Colon (tissue), 2 donors: ENCODE measurements around the gene AMN1.
A peak's percentile ranks its signal among the peaks of the same experiment; 100 is the strongest.
"Not testable (repeated sequence)": the region's sequence is repeated elsewhere in the genome, so short reads cannot be mapped to it uniquely, and the experiment has no call there.

ENCODE experiments used
- FAIRE-seq: peaks from 2 replicates; lab custom pipeline; 2012; peaks lifted over from hg19 to GRCh38; lab: Jason Lieb, UNC
- donor health status: control.
- donor health status: control.

The AMN1 gene

GRCh38 chr12:31682136-31682962 lies 46.5 kb downstream of the AMN1 start:
- no peak for FAIRE-seq

- FAIRE-seq: no peak
Measured at GRCh38 chr12:31672521-31672920, 56.3 kb downstream of the AMN1 start.

GRCh38 chr12:31669582-31669981 lies 59.2 kb downstream of the AMN1 start:
- not testable (repeated sequence) for FAIRE-seq

DNA sequence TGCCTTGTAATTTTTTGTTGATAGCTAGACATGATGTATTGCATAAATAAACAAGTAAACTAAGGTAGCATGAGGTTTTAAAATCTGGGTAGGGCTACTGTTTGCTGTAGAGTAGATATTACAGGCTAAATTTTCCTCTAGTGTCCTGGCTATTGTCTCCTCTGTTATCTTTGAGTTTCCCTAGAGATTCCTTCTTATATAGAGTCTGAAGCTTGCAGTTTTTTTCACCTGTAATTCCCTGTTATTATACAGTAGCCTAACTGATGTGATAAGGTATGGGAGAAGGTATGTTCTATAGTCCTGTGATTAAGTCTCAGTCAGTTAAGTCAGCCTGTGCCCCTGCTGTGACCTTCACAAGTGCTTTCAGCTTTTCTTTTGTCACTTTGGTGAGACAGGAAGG lies 59.8 kb downstream of the AMN1 start:
- no peak for FAIRE-seq

DNA sequence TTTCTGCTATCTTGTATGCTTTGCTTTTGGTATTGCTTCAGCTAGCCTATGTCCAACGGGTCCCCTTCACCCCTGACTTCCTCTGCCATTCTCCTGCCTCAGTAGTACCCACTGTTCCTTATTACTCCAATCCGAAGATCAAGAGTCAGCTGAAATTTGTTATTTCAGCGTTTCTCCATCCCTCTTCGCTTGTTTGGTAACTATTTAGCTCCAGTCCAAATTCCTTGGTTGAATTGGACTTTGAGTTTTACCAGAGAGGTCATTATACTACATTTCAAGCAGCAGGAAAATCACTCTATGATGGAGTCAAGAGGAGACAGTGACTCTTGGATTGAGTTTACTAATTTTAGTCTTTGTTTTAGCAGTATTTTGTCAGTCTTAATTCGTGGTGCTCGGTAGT lies 64.8 kb downstream of the AMN1 start:
- no peak for FAIRE-seq

GRCh38 chr12:31663576-31663975 lies 65.2 kb downstream of the AMN1 start:
- FAIRE-seq: no peak

DNA sequence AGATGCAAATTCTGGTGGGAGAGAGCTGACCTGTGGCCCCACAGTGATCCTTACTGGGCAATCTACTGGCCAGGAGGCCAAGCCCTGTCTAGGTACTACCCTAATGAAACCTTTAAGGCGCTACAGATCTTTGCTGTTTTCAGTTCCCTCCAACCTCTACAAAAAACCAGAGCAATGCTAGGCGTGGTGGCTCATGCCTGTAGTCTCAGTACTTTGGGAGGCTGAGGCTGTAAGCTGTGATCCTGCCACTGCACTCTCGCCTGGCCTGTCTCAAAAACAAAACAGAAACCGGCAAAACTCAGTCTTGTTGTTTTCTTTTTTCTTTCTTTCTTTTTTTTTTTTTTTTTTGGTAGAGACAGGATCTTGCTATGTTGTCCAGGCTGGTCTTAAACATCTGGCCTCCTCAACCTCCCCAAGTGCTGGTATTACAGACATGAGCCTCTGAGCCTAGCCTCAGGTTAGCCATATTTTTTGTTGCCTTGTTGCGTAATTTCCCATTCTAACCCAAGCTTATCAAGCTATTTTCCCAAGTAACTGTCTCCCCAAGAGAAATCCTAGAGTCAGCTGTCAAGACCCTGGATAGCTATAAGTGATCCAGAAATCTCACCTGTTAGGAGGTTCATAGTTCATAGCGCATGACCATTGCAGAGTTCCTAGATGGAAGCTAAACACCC lies 66.5 kb downstream of the AMN1 start:
- no peak for FAIRE-seq

- peak; percentile 18 for FAIRE-seq
Measured at GRCh38 chr12:31659087-31659942, 69.5 kb downstream of the AMN1 start, which contains the start of gene ETFBKMT. ETFBKMT (plus strand) TSS chr12:31659688; CDS start chr12:31661954, 2,266 bp downstream.

DNA sequence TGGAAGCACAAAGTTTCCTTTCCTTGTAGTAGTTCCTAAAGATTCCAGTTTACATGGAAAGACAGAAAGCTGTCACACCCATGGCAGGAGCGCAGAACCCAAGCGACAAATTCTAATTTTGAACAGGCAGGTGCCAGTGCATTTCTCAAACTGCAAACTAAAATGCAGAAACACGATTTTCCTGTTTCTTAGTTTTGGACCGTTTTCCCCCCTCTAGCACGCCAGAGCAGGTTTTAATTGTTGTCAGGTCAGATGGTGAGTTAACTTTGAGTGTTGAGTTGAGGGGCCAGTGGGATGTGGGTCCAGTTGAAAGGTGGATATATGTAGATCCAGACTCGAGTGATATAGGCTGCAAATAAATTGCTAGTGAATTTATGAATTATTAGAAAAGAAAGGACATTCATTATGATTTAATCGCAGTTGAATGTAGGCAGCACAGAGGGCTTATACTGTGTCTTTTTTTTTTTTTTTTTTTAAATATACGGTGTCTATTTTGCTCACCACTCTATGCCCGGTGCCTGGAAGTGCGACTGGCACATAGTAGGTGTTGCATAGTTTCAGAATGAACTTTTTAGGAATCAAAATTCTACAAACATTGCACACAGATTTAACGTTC lies 70.2 kb downstream of the AMN1 start:
- FAIRE-seq: no peak

DNA sequence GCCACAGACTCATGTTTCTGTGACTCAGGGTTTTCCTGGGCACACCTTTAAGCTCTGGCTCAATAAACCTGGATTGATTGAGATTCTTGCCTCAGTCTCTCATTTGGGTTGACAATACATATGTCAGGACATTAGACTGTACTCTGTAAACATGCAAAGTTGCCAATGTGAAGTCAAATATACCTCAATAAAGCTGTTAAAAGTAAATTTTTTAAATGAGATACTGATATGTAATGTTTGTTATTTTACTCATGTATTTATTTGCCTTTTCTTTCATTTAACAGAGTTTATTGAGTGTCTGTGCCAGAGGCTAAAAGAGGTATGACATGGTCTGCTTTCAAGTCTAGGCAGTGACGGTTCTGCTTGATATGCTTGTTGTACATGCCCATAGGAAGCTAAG lies 73.0 kb downstream of the AMN1 start:
- FAIRE-seq: no peak

- FAIRE-seq: no peak
Measured at GRCh38 chr12:31655208-31655607, 73.6 kb downstream of the AMN1 start.

DNA sequence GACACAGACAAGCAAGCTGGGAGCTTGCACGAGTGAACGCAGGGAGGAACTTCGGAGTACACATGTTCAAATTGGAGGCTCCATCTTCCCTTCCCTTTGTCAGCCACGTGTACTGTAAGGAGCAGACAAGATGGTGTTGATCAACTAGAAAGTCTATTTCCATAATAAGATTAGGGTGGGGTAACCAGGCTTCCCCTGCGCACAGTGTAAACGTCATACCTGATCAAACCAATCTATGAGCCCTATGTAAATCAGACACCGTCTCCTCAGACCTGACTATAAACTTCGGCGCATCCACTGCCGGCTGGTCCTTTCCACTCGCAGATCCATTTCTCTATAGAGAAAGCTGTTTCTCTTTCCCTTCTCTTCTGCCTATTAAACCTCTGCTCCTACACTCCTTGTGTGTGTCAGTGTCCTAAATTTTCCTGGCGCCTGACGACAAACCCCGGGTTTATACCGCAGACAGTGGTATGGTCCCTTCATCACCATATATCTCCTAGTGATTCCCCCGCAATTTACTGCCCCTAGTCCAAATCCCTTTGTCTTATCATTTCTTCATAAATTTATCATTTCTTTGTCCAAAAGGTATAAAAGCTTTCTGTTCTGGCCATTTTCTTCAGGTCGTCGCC lies 76.8 kb downstream of the AMN1 start:
- no peak for FAIRE-seq

DNA sequence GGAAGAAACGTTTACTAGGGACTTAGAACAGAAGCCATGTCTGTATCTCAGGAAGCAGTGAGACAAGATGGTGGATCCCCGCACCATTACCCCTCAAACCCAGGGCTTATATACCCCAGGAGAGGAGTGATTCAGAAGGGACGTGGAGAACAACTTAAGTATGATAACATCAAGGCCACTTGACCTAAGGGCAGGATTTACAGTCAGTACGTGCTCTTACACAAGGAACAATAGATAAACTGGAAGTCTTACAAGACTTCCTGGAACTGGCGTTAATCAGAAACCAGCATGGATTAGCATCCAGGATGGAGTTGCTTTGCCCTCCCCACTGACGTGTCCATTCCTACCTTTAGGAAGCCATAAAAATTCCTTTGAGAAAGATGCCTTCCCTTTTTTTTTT lies 77.9 kb downstream of the AMN1 start:
- no peak for FAIRE-seq

DNA sequence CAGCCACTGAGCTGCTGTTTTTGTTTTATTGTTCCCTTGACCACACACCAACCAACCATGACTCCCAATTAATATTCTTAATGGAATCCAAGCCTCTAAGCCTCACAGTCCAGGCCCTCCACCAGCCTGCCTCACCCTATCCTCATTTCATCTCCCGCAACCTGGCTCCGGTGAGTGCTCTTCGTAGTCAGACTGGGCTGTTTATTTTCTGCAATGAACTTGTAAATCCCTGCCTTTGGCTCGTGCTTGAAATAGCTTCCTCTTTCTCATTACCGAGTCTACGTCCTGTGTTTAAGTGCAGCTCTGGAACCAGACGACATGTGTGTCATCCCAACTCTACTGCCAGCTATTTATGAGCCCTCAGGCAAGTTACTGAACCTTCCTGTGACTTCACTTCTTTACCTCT lies 81.7 kb downstream of the AMN1 start:
- FAIRE-seq: no peak

DNA sequence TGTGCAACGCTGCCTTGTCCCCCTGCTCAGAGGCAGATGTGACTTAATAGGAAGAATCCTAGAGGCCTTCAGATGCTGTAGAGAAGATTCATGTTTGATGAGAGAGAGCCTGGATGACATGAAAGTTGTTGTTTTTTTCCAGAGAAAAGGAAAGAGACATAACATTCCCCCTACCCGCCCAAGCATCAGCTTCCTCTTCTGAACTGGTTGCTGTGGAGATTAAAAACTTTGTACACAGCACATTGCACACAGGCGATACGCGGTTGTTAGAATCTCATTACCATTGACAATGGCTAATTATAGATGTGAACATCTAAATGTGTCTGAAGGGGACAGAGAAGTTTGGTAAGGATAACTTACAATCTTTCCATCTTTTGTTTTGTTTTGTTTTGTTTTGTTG lies 82.9 kb downstream of the AMN1 start:
- no peak for FAIRE-seq

- no peak for FAIRE-seq
Measured at GRCh38 chr12:31644536-31644935, 84.3 kb downstream of the AMN1 start.

DNA sequence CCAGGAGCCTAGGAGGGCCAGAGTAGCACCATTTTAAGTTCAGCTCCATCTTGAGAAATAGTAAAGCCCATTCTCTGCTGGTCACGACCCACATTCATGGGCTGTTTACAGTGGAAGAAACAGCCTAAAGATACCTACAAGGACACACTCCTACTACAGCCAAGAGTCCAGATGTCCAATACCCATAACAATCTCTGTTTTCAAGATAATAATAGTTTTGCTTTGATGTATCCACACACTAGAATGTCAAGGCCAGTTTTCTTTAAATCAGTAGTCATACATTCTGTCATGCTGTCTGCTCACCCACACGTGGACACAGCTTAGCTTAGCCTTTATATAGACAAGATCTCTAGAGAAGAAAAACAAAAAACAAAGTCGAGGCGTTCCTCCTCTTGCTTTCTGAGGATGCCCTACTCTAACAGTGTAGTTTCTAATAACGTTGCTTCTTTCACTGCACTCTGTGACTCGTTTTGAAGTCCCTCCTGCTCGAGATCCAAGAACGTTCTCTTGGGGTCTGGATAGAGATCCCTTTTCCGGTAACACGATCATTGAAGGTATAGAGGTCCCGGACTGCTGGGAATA lies 87.2 kb downstream of the AMN1 start:
- no peak for FAIRE-seq

DNA sequence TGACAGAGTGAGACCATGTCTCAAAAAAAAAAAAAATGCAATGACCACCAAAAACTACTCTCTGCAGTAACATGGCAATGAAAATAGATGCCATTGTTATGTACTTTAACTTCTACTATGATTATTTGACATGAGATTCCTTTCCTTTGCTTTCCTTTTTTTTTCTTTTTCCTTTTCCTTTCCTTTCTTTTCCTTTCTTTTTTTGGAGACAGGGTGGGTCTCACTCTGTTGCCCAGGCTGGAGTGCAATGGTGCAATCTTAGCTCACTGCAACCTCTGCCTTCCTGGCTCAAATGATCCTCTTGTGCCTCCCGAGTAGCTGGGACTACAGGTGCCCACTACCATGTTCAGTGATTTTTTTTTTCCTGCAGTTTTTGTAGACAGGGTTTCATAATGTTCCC lies 94.2 kb downstream of the AMN1 start:
- FAIRE-seq: no peak

DNA sequence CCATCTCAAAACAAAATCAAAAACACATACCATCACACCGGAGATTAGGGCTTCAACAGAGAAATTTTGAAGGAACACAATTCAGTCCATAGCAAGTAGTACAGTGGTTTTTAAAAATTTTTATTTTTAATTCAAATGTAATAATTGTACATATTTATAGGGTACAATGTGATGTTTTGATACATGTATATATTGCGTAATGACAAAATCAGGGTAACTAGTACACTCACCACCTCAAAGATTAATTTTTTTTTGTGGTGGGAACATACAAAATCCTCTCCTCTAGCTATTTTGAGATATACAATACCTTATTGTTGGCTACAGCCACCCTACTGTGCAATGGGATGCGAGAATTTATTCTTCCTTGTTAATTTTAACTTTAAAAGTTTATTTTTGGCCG lies 95.4 kb downstream of the AMN1 start:
- FAIRE-seq: no peak

DNA sequence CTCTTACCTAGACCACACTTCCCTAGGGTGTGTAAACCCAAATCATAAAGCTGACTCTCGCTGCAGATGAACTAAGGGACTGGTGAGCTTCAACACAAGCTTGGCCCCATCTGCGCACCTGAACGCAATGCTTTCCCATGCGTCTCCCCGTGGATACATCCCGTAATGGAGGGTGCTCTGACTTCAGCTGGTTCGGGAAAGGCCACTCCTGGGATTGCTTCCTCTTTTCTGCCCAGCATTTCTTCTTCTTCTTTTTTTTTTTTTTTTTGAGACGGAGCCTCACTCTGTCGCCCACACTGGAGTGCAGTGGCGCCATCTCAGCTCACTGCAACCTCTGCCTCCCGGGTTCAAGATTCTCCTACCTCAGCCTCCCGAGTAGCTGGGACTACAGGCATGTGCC lies 97.0 kb downstream of the AMN1 start:
- FAIRE-seq: no peak

DNA sequence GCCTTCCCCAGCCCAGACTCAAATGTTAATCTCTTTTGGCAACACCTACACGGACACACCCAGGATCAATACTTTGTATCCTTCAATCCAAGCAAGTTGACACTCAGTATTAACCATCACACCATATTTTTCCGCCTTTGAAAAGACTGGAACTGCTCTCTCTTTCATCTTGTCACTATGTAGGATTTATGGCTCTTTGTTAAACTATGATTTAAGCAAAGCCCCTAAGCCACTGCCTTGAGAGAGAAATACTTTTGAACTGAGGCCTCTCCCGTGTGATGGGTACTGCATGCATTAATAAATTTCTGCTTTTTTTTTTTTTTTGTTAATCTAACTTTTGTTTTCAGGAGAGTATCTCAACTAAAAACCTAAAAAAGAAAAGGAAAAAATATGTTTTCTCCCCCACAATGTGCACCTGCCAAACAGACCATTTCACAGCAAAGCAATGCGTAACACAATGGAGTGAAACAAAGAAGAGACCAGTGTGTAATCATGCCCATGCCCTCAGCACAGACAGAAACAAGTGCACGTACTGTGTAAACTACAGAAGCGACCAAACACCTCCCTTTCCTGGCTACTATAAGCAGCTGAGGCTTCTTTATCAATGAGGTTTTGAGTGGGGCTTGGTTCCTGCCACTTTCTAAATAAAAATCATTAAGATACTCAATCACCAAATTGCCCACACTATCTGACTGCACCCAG lies 97.6 kb downstream of the AMN1 start:
- FAIRE-seq: no peak
